Raji (cell line): ENCODE results near the gene SMIM12.

Experiments used
- POLR2A ChIP-seq: IDR thresholded peaks from 2 replicates; pipeline ENCODE4 v1.6.1; 2011; ENCODE audit warnings: low read depth, low read length, control low read depth; ENCODE audit not compliant: insufficient read depth

Gene SMIM12

GRCh38 chr1:34840426-34840825, 19.1 kb downstream of the SMIM12 start:
- no peak for TF ChIP-seq POLR2A

- no peak for TF ChIP-seq POLR2A
Observed at GRCh38 chr1:34839526-34840305, 19.8 kb downstream of the SMIM12 start.

GRCh38 chr1:34833711-34834110, 25.8 kb downstream of the SMIM12 start:
- TF ChIP-seq POLR2A, result no peak

- TF ChIP-seq POLR2A, result no peak
Observed at GRCh38 chr1:34831721-34832246, 27.8 kb downstream of the SMIM12 start.

- TF ChIP-seq POLR2A, result no peak
Observed at GRCh38 chr1:34829250-34829649, 30.3 kb downstream of the SMIM12 start.

- TF ChIP-seq POLR2A, result no peak
Observed at GRCh38 chr1:34828611-34829010, 30.9 kb downstream of the SMIM12 start.

GRCh38 chr1:34827341-34827941, 32.1 kb downstream of the SMIM12 start:
- no peak for TF ChIP-seq POLR2A

- no peak for TF ChIP-seq POLR2A
Observed at GRCh38 chr1:34825455-34826091, 34.0 kb downstream of the SMIM12 start.

- TF ChIP-seq POLR2A, result no peak
Observed at GRCh38 chr1:34824817-34825454, 34.6 kb downstream of the SMIM12 start.

- no peak for TF ChIP-seq POLR2A
Observed at GRCh38 chr1:34822202-34822601, 37.3 kb downstream of the SMIM12 start.

GRCh38 chr1:34816778-34817177, 42.8 kb downstream of the SMIM12 start:
- TF ChIP-seq POLR2A, result no peak

GRCh38 chr1:34816332-34816731, 43.2 kb downstream of the SMIM12 start:
- TF ChIP-seq POLR2A, result no peak

- no peak for TF ChIP-seq POLR2A
Observed at GRCh38 chr1:34808051-34808810, 51.3 kb downstream of the SMIM12 start.

- TF ChIP-seq POLR2A, result no peak
Observed at GRCh38 chr1:34806396-34806795, 53.2 kb downstream of the SMIM12 start.

- no peak for TF ChIP-seq POLR2A
Observed at GRCh38 chr1:34803770-34804169, 55.8 kb downstream of the SMIM12 start.
